Metanephros (tissue), 1 donor: ENCODE data around the gene KHNYN. TPM values are rescaled to one million over a fixed set of nuclear protein-coding genes. Genes with fewer than 3 reads are reported as not detected.

Source experiments
- total RNA-seq: library from RNA; depleted of rRNA; stranded (reverse); fragments of >200 nt; gene quantifications from one replicate; pipeline ENCODE4 v1.2.3, GENCODE V29; 2014

Gene KHNYN
- 47.3 TPM for total RNA-seq

GRCh38 chr14:24429395-24430142, at the start of gene KHNYN, which contains the start of gene CBLN3:
Gene KHNYN (plus strand): TSS chr14:24429954. CDS start chr14:24430731, 777 bp downstream.
Gene CBLN3 (minus strand): TSS chr14:24429668. CDS start chr14:24429054, 614 bp downstream.

GRCh38 chr14:24398653-24399446, 30.9 kb upstream of the KHNYN start, which contains the start of gene NYNRIN:
Gene NYNRIN (plus strand): TSS chr14:24399003. CDS start chr14:24399247, 244 bp downstream.

GRCh38 chr14:24442240-24443052, 12.7 kb downstream of the KHNYN start, which contains the start of gene SDR39U1:
Gene SDR39U1 (minus strand): TSS chr14:24442776. CDS start chr14:24442769, 7 bp downstream.

Other genes with a start within 250 kb of the KHNYN start
- gene IPO4, start 241.1 kb upstream of the KHNYN start, total RNA-seq = 56.7 TPM
- 51.6 TPM for gene TM9SF1, start 234.5 kb upstream of the KHNYN start, total RNA-seq
- gene TSSK4, start 224.3 kb upstream of the KHNYN start, total RNA-seq = not detected
- gene CHMP4A, start 216.5 kb upstream of the KHNYN start, total RNA-seq = 21.8 TPM
- 14.4 TPM for gene MDP1, start 213.9 kb upstream of the KHNYN start, total RNA-seq
- gene NEDD8, start 197.6 kb upstream of the KHNYN start, total RNA-seq = 56.1 TPM
- 60.7 TPM for gene GMPR2, start 197.0 kb upstream of the KHNYN start, total RNA-seq
- gene TINF2, start 187.3 kb upstream of the KHNYN start, total RNA-seq = 48.2 TPM
- 0.29 TPM for gene TGM1, start 166.8 kb upstream of the KHNYN start, total RNA-seq
- 18.9 TPM for gene RABGGTA, start 158.4 kb upstream of the KHNYN start, total RNA-seq
- gene DHRS1, start 130.2 kb upstream of the KHNYN start, total RNA-seq = 29.6 TPM
- 18.5 TPM for gene NOP9, start 130.1 kb upstream of the KHNYN start, total RNA-seq
- gene CIDEB, start 122.0 kb upstream of the KHNYN start, total RNA-seq = 13.8 TPM
- 9.1 TPM for gene LTB4R2, start 119.8 kb upstream of the KHNYN start, total RNA-seq
- 6.7 TPM for gene LTB4R, start 118.5 kb upstream of the KHNYN start, total RNA-seq
- gene ADCY4, start 94.9 kb upstream of the KHNYN start, total RNA-seq = 29.7 TPM
- gene RIPK3, start 90.0 kb upstream of the KHNYN start, total RNA-seq = 4.3 TPM
- gene NFATC4, start 61.8 kb upstream of the KHNYN start, total RNA-seq = 53.0 TPM
- gene NYNRIN, start 31.0 kb upstream of the KHNYN start, total RNA-seq = 37.2 TPM
- 2.6 TPM for gene CBLN3, start 286 bp upstream of the KHNYN start, total RNA-seq
- gene SDR39U1, start 12.8 kb downstream of the KHNYN start, total RNA-seq = 28.1 TPM
- not detected for gene CMA1, start 78.3 kb downstream of the KHNYN start, total RNA-seq
- gene CTSG, start 146.3 kb downstream of the KHNYN start, total RNA-seq = 27.3 TPM
- not detected for gene GZMH, start 179.7 kb downstream of the KHNYN start, total RNA-seq
- gene GZMB, start 204.2 kb downstream of the KHNYN start, total RNA-seq = 1.4 TPM